ENCODE measurements around the gene IL2RA. TPM values are rescaled to one million over a fixed set of nuclear protein-coding genes. Genes with fewer than 3 reads are reported as not detected.

IL2RA gene
- polyA plus RNA-seq, 1 donor from 2014 or later, result not detected

GRCh38 chr10:6074489-6075301, 12.5 kb upstream of the IL2RA start:
- Histone ChIP-seq H3K9me3 (ENCODE audit: low read length) (no peaks in the 10 kb centered on the region), H3K79me2 (replicated peaks; ENCODE audit: insufficient read depth, low read length) (no peaks in the 10 kb centered on the region), H3K27me3 (ENCODE audit: insufficient read depth, low read depth, low read length) (no peaks in the 10 kb centered on the region), H3F3A (ENCODE audit: insufficient read depth, low read length, poor library complexity, severe bottlenecking) (no peaks in the 10 kb centered on the region), H3K27ac (ENCODE audit: low read length) (no peak overlapping the region), H3K9me2 (ENCODE audit: insufficient read depth, low read length) (no peaks in the 10 kb centered on the region), H3K36me3 (ENCODE audit: insufficient read depth, low read length) (no peaks in the 10 kb centered on the region), H4K20me1 (ENCODE audit: insufficient read depth) (no peaks in the 10 kb centered on the region), H3K4me2 (ENCODE audit: low read length) (no peak overlapping the region), H3K4me3 (ENCODE audit: low read length) (no peak overlapping the region), H3K9ac (ENCODE audit: low read length) (no peak overlapping the region), H2AFZ (ENCODE audit: low read depth, low read length) (no peak overlapping the region)
- TF ChIP-seq SMC3 (conservative IDR thresholded peaks at IDR 0.05; ENCODE audit: poor library complexity), result no peak
- TF ChIP-seq MXI1 (conservative IDR thresholded peaks at IDR 0.05; ENCODE audit: poor library complexity, severe bottlenecking), result no peak
- no peak for TF ChIP-seq CTCF (IDR thresholded peaks at IDR 0.05; ENCODE audit: poor library complexity, severe bottlenecking)

GRCh38 chr10:6072215-6072934, 10.2 kb upstream of the IL2RA start:
- Histone ChIP-seq H3K27ac (ENCODE audit: low read length) (no peak overlapping the region), H3K9me3 (ENCODE audit: low read length) (no peaks in the 10 kb centered on the region)
- no peak for TF ChIP-seq CTCF (IDR thresholded peaks at IDR 0.05; ENCODE audit: poor library complexity, severe bottlenecking)
- no peak for TF ChIP-seq TAF1 (IDR thresholded peaks at IDR 0.05; ENCODE audit: low read depth)
- TF ChIP-seq REST (IDR thresholded peaks at IDR 0.05; ENCODE audit: borderline replicate concordance), result no peak
- no peak for TF ChIP-seq POLR2AphosphoS5 (IDR thresholded peaks at IDR 0.05)
- no peak for TF ChIP-seq EP300 (conservative IDR thresholded peaks at IDR 0.05; ENCODE audit: poor library complexity, severe bottlenecking)
- no peak for TF ChIP-seq SMC3 (conservative IDR thresholded peaks at IDR 0.05; ENCODE audit: poor library complexity)
- TF ChIP-seq RAD21 (conservative IDR thresholded peaks at IDR 0.05), result no peak
- no peak for TF ChIP-seq EZH2 (IDR thresholded peaks at IDR 0.05; ENCODE audit: borderline replicate concordance, insufficient read depth, low read length, poor library complexity, severe bottlenecking)
- TF ChIP-seq MXI1 (conservative IDR thresholded peaks at IDR 0.05; ENCODE audit: poor library complexity, severe bottlenecking), result no peak

More at GRCh38 chr10:6072215-6072934, 10.2 kb upstream of the IL2RA start:
- no peaks in the 10 kb centered on the region for H3K36me3 ChIP-seq (ENCODE audit: insufficient read depth, low read length)
- no peaks in the 10 kb centered on the region for H4K20me1 ChIP-seq (ENCODE audit: insufficient read depth)
- no peaks in the 10 kb centered on the region for H3F3A ChIP-seq (ENCODE audit: insufficient read depth, low read length, poor library complexity, severe bottlenecking)
- H3K79me2 ChIP-seq (replicated peaks; ENCODE audit: insufficient read depth, low read length), result no peaks in the 10 kb centered on the region
- no peak overlapping the region for H3K4me2 ChIP-seq (ENCODE audit: low read length)
- H3K9me2 ChIP-seq (ENCODE audit: insufficient read depth, low read length), result no peaks in the 10 kb centered on the region
- H2AFZ ChIP-seq (ENCODE audit: low read depth, low read length), result no peak overlapping the region
- no peak overlapping the region for H3K9ac ChIP-seq (ENCODE audit: low read length)
- H3K27me3 ChIP-seq (ENCODE audit: insufficient read depth, low read depth, low read length), result no peaks in the 10 kb centered on the region
- no peak overlapping the region for H3K4me3 ChIP-seq (ENCODE audit: low read length)

All from neural cell (in vitro differentiated cells).